GM12891 (cell line): ENCODE results near the gene PINLYP.

ENCODE experiments used
- POLR2A ChIP-seq: IDR thresholded peaks from 2 replicates; pipeline ENCODE4 v1.6.1; 2011; ENCODE audit warnings: low read depth, low read length, control low read depth
- SPI1 ChIP-seq: IDR thresholded peaks from 2 replicates; pipeline ENCODE4 v1.6.1; 2011; ENCODE audit warnings: low read depth, low read length, control low read depth

- no peak for TF ChIP-seq POLR2A
- TF ChIP-seq SPI1, result no peak
Measured at GRCh38 chr19:43578787-43579186, 3.2 kb downstream of the PINLYP start.
